ENCODE results near the gene LYPD5.
"Not testable (repeated sequence)": the region's sequence is repeated elsewhere in the genome, so short reads cannot be mapped to it uniquely, and the experiment has no call there.

LYPD5 gene, protein sequence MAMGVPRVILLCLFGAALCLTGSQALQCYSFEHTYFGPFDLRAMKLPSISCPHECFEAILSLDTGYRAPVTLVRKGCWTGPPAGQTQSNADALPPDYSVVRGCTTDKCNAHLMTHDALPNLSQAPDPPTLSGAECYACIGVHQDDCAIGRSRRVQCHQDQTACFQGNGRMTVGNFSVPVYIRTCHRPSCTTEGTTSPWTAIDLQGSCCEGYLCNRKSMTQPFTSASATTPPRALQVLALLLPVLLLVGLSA

DNA sequence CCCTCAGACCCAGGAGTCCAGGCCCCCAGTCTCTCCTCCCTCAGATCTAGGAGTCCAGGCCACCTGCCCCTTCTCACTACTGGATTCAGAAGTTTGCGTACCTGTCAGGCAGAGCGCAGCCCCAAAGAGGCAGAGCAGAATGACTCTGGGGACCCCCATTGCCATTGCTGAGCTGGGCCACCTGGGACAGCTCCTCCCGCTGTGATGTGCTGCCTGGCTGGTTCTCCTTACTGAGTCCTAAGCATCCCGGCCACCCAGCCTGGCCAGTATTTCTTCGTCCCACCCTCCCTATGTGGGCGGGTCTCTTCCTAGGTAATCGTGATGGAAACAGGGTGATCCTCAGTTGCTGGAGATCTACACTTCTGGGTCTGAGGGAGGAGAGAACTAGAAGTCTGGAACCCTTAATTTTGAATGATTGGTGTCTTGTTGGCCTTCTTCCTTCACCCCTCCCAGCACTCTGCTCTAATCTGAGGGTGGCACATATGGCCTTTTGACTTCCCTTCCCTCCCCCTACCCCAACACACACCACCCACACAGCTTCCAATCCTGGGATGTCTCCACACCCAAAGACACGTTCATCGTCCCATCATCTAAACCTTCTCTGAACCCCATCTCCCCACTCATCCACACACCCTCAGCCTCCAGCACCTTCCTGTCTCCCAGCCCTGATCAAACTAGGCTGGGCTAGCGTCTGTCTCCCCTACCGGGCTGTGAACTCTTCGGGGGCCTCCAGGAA lies at the start of gene LYPD5:
LYPD5 (minus strand) TSS at position 232 of the 736 bp plus-strand sequence; CDS start at position 165, 67 bp downstream.
- DNase-seq (ENCODE audit: low read depth, low spot score): no peak

DNA sequence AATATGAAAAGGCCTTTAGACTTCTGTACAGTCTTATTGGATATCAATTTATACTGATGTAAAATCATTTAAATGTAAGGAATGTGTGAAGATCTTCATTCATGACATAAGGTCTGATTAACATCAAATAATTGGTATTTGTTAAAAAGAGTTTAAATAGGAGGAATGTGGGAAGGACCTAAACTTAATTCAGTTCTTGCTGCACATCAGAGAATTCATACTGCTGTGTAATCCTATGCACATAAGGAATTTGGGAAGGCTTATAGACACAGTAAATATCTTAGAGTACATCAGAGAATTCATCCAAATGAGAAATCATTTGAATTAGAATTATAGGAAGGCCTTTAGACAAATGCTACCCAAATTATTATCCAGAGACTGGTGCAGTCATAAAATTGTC lies 46.6 kb upstream of the LYPD5 start:
- no peak for DNase-seq (ENCODE audit: low read depth, low spot score)

DNA sequence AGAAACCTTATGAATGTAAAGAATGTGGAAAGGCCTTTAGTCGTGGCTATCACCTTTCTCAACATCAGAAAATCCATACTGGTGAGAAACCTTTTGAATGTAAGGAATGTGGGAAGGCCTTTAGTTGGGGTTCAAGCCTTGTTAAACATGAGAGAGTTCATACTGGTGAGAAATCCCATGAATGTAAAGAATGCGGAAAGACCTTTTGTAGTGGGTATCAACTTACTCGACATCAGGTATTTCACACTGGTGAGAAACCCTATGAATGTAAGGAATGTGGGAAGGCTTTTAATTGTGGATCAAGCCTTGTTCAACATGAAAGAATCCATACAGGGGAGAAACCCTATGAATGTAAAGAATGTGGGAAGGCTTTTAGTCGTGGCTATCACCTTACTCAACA lies 45.6 kb upstream of the LYPD5 start:
- DNase-seq (ENCODE audit: low read depth, low spot score): peak; percentile 11

DNA sequence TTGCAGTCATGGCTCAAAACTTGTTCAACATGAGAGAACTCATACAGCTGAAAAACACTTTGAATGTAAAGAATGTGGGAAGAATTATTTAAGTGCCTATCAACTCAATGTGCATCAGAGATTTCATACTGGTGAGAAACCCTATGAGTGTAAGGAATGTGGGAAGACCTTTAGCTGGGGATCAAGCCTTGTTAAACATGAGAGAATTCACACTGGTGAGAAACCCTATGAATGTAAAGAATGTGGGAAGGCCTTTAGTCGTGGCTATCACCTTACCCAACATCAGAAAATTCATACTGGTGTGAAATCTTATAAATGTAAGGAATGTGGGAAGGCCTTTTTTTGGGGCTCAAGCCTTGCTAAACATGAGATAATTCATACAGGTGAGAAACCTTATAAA lies 45.0 kb upstream of the LYPD5 start:
- no peak for DNase-seq (ENCODE audit: low read depth, low spot score)

DNA sequence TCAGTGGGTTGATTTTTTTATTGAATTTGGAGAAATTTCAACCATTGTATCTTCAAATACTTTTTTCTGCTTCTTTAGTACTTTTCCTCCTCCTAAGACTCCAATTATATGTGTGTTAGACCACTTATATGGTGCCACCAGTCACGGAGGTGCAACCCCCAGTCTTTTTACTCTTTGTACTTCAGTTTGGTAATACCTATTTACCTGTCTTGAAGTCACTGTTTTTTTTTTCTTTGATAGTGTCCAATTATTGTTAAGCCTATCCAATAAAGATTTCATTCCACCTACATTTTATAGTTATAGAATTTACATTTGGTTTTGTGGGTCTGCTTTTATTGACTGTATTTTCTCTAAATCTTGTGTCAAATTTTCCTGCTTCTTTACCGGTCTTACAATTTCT lies 39.8 kb upstream of the LYPD5 start:
- DNase-seq (ENCODE audit: low read depth, low spot score): no peak

DNA sequence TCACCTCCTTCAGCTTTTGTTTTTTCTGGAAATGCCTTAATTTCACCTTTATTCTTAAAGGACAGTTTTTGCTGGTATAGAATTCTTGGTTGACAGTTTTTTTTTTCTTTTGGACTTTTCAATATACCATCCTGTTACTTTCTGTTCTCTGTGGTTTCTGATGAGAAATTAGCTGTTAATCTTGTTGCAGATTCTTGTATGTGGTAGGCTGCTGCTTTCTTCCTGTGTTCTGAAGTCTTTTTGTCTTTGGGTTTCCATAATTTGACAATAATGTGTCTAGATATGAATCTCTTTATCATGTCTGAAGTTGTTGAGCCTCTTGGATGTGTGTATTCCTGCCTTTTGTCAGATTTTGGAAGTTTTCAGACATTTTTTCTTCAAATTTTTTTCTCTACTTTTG lies 36.9 kb upstream of the LYPD5 start:
- DNase-seq (ENCODE audit: low read depth, low spot score): no peak

DNA sequence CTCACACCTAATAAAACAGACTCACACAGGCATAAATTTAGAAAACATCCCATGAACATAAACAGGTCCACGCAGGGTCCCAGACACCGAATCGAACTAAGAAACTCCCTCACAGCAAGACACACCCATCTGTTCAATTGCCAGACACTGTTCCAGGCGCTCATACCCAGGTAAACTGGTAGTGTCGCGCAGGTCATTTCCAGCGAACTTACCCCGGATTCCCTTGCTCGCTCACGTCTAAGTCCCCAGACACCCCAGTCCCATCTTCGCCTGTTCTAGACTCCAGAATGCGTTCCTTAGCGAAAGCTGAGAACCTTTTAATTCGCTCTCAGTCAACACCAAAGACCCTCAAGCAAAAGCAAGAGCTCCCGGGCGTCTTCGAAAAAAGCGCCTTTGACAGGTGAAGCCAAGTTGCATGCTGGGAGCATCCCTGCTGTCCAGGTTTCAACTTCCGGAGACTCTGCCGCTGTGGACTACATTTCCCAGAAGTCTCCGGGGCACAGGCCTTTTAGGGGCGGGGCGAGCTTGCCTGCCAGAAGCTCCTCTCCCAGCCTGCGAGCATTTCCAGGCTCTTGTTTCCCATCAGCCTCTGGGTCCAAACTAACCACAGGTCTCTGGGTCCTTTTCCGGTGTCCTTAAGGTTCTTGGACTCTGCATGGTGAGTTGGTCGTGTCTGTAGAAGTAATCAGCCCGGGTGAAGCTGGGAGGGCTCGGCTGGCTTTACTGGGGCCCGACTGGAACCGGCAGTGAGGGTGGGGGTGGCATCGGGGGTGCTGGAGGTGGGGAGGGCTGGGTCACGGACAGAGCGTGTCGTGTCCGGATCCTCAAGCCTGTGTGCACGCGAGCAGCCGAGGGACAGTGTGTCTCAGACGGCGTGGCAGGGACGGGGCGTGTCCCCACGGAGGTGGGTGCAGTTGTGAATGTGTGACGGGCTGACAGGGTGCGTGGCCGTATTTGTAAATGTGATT lies 24.8 kb upstream of the LYPD5 start, which contains the start of gene ZNF283:
ZNF283 (plus strand) TSS at position 535 of the 968 bp plus-strand sequence. CDS start 6,184 bp downstream, outside the sequence.
- DNase-seq (ENCODE audit: low read depth, low spot score): peak; percentile 97

DNA sequence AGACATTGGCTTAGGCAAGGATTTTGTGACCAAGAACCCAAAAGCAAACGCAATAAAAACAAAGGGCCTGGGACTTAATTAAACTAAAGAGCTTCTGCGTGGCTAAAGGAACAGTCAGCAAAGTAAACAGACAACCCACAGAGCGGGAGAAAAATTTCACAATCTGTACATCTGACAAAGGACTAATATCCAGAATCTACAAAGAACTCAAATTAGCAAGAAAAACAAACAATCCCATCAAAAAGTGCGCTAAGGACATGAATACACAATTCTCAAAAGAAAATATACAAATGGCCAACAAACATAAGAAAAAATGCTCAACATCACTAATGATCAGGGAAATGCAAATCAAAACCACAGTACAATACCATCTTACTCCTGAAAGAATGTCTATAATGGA lies 22.3 kb upstream of the LYPD5 start:
- not testable (repeated sequence) for DNase-seq (ENCODE audit: low read depth, low spot score)

DNA sequence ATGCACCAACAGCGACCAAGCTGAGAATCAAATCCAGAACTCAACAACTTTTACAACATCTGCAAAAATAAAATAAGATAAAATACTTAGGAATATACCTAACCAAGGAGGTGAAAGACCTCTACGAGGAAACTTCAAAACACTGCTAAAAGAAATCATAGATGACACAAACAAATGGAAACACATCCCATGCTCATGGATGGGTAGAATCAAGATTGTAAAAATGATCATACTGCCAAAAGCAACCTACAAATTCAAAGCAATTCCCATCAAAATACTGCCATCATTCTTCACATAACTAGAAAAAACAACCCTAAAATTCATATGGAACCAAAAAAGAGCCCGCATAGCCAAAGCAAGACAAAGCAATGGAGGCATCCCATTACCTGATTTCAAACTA lies 21.6 kb upstream of the LYPD5 start:
- DNase-seq (ENCODE audit: low read depth, low spot score): not testable (repeated sequence)

DNA sequence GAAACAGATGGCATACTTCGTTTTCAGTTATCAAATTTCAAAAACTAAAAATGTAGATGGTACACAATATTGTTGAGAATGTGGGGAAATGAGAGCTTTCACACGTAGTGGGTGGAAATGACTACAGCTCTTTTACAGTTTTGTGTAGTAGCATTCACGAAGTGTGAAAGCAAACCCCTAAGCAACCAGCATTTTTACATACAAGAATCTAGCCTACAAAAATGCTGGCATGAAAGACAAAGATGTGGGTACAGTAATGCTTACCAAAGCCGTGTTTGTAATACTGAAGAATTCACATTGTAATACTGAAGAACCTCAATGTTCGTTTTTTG lies 18.6 kb upstream of the LYPD5 start:
- DNase-seq (ENCODE audit: low read depth, low spot score): no peak

DNA sequence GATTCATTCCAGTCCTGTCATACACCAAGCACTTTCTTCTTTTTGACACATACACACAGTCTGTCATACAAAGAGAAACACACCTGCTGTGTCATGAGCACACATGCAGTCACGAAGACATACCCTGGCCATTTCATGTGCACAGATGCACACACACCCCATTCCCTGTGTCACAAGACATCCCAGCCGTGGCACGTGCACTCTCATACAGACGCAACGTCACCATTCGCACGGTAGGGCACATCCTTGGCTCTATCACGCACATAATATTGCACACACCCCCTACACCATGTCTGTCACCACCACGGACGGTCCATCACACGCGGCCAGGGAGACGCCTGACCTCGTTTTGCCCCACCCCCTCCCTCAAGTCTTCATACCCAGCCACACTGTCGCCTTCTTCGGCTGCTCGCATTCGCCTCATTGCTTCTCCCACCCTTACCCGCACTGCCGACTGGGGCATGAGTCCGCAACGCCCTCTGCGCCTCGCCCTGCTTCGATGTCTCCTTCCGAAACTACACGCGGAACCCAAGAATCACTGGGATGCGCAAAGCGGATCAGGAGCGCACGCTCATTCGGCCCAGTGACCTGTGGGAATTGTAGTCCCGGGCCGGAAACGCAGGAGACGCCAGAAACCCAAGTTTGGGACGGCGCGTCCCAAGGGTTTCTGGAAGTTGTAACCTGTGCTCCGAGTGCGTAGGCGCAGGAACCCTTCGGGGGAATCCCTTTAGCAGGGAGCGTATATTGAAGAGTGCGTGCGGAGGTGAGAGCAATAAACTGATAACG lies 18.0 kb upstream of the LYPD5 start:
- no peak for DNase-seq (ENCODE audit: low read depth, low spot score)

DNA sequence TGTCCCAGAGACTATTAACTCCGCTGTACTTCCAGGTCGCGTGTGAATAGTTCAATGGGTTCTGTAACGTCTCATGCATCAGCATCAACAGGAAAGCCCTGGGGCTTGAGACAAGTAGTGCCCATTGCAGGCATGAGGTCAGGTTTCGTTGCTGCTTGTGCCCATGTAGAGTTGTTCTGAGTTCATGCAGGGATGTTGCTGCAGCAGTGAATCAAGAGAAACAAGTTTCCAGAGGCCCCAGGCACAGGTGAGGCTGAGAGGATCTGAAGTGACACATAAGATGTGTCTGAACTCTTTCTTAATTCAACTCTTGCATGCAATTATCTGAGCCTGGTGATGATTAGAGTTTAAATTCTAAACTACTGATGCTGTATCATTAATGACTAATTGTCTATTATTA lies 16.3 kb upstream of the LYPD5 start:
- DNase-seq (ENCODE audit: low read depth, low spot score): no peak

DNA sequence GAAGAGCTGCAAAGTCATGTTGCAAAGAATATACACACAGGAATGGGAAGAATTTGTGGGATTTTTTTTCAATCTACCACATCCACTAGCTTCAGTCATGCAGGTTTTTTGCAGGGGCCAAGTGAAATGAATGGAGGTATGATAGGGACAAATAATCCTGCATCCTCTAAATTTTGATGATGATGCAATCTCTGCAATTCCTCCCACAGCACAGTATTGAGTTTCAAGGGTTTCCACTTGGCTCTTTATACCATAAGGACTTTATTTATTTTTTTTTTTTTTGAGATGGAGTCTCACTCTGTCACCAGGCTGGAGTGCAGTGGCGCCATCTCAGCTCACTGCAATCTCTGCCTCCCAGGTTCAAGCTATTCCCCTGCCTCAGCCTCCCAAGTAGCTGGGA lies 15.2 kb upstream of the LYPD5 start:
- DNase-seq (ENCODE audit: low read depth, low spot score): not testable (repeated sequence)

DNA sequence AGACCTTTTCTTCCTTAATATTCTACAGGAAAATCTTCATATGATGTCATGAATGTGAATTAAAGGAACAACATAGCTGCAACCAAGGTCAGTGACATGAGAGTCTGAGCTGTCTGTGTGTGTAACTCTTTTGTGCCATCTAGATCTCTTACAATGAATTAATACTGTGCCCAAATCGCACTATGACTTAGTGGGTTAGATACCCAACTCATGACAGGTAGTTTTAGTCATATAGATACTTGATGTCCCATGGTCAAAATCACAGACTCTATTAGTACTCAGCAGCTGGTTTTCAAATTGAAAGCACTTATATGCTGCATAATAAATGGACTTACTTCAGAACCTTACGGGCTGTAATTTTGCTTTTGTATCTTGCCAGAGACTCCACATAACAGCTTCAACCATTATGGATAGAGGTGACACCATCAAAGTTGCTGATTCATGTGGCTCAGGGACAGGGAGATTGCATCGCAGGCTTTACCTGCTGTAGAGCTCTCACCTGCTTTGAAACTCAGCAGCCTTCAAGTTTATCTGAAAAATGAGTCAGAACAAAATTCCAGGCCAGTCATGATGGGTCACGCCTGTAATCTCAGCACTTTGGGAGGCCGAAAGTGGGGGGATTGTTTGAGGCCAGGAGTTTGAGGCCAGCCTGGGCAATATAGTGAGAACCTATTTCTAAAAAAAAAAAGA lies 12.6 kb upstream of the LYPD5 start:
- no peak for DNase-seq (ENCODE audit: low read depth, low spot score)

DNA sequence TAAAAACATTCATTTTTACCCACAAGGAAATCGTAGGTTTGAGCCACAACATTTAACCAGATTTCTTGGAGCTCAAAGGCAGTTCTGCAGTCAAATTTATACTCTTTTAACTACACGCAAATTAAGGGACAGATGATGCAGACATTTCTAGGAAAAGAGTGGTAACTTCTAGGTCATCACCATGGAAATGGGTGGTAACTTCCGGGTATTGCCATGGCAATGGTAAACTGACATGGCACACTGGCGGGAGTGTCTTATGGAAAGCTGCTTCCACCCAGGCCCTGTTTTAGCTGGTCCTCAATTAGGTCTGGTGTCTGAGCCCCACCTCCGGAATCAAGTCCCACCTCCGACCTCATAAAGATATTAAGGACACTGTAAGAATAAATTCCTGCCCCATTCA lies 10.4 kb upstream of the LYPD5 start:
- DNase-seq (ENCODE audit: low read depth, low spot score): no peak

DNA sequence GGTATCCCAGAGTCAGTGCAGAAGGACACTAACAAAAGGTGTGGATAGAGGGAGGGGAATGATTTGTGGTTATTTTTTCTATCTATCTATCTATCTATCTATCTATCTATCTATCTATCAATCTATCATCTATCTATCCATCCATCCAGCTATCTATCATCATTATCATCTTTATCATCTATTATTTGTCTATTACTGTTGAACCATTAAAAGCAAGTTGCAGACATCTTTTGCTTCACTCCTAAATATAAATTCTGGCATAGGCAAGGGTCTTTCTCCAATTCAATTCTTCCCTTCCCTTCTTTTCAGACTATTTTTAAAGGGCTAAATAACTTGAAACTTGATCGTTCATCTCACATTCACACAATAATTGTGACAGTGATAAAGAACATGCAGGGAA lies 10.0 kb upstream of the LYPD5 start:
- DNase-seq (ENCODE audit: low read depth, low spot score): no peak

DNA sequence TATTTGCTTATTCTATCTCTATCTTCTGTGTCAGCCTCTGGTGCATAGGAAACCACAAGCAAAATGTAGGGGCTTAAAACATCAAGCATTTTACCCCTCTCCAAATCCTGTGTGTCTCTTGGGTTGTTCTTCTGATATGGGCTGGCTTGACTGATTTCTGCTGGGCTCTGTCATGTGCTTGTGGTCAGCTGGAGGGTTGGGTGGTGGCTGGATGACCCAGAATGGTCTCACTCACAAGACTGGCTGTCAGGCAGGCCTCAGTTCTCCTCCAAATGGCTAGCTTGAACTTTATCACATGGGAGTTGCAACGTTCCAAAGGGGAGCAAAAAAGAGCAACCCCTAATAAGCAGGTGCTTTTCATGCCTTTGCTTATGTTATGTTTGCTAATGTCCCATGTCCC lies 9.6 kb upstream of the LYPD5 start:
- DNase-seq (ENCODE audit: low read depth, low spot score): no peak

DNA sequence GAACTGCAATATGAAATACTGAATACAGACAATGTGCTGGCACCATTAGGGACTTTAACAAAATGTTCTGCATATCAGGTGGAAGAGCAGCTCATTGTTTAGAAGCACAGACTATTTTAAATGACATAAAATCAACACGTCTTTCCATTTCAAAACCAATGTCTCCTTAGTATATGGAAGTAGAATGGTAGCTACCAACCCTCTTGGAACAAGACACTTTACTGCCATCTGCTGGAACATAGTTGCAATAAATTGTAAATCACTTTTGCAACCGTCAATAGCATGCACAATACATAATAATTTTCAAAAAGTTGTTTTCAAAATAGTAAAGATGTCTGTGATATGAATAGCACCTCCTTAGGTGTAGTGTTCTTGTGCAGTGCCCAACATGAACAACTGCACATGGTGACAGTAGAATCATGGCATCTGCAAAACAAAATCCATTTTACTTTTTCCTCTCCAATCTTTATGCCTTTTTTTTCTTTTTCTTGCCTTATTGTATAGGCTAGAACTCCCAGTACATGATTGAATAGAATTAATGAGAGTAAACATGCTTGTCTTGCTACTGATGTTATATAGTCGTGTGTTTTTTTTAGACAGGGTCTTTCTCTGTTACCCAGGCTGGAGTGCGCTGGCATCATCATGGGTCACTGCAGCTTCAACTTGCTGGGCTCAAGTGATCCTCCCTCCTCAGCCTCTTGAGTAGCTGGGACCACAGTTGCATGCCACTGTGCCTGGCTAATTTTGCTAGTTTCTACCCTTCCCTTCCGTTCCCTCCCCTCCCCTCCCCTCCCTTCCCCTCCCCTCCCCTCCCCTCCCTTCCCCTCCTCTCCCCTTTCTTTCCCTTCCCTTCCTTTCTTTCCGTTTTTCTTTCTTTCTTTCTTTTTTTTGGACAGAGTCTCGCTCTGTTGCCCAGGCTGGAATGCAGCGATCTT lies 7.8 kb upstream of the LYPD5 start:
- no peak for DNase-seq (ENCODE audit: low read depth, low spot score)

DNA sequence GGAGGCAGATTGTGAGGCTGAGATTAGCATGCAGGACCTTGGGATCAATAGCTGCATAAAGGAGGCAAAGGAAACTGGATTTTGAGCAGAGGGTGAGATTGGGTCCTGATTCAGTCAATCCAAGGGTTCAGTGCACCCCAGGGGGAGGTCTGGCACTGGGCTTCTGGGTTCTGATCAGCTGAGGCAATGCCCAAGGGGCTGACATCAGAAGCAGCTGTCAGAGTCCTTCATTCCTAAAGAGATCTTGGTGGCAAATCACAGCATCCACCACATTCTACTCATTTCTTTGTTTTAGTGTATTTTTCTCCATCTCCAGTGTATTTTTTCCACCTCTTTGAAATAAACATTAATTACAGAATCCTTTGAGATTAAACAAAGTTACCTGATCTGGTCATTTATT lies 5.4 kb upstream of the LYPD5 start:
- DNase-seq (ENCODE audit: low read depth, low spot score): no peak

DNA sequence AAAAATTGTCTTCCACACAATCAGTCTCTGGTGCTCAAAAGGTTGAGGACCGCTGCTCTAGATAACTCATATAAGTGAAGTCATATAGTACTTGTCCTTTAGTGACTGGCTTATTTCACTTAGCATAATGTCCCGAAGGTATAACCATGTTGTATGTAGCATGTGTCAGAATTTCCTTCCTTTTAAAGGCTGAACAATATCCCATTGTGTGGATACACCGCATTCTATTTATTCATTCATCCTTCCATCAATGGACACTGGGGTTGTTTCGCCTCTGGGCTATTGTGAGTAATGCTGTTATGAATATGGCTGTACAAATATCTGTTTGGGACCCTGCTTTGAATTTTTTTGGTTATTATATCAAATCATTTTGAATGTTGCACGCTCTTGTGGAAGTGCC lies 4.6 kb upstream of the LYPD5 start:
- DNase-seq (ENCODE audit: low read depth, low spot score): no peak
